Neural cell (in vitro differentiated cells): ENCODE results near the gene DENND4C. TPM values are rescaled to one million over a fixed set of nuclear protein-coding genes. Genes with fewer than 3 reads are reported as not detected.

Experiments
- H2AFZ ChIP-seq: fragments of 200-600, 300-800 bp; sonication (generic), shearing (Covaris generic); 2 replicates; pipeline ENCODE4 v1.6.0; 2014; ENCODE audit warnings: low read depth, mild to moderate bottlenecking, antibody characterized with exemption, low read length, moderate library complexity
- H3F3A ChIP-seq: fragments of 200-600 bp; shearing (Covaris generic); 2 replicates; pipeline ENCODE4 v1.6.1; 2016; ENCODE audit warnings: mild to moderate bottlenecking, moderate library complexity, mixed read lengths, antibody characterized with exemption, low read length; ENCODE audit not compliant: insufficient read depth, poor library complexity, severe bottlenecking
- H3K27ac ChIP-seq: fragments of 200-600, 300-800 bp; sonication (generic), shearing (Covaris generic); 2 replicates; pipeline ENCODE4 v1.5.1; 2014; ENCODE audit warnings: mild to moderate bottlenecking, low read length, moderate library complexity
- H3K27me3 ChIP-seq: fragments of 300-800, 200-600 bp; sonication (generic), shearing (Covaris generic); 2 replicates; pipeline ENCODE4 v1.6.0; 2014; ENCODE audit warnings: mild to moderate bottlenecking, low read depth, low read length, moderate library complexity; ENCODE audit not compliant: insufficient read depth
- H3K36me3 ChIP-seq: fragments of 300-800, 200-600 bp; sonication (generic), shearing (Covaris generic); 2 replicates; pipeline ENCODE4 v1.5.1; 2014; ENCODE audit warnings: mild to moderate bottlenecking, antibody characterized with exemption, low read length, moderate library complexity; ENCODE audit not compliant: insufficient read depth
- H3K4me2 ChIP-seq: fragments of 300-800, 200-600 bp; sonication (generic), shearing (Covaris generic); 2 replicates; pipeline ENCODE4 v1.6.0; 2014; ENCODE audit warnings: mild to moderate bottlenecking, low read length
- H3K4me3 ChIP-seq: fragments of 300-800, 200-600 bp; sonication (generic), shearing (Covaris generic); 2 replicates; pipeline ENCODE4 v1.5.1; 2014; ENCODE audit warnings: mild to moderate bottlenecking, low read length, moderate library complexity
- H3K79me2 ChIP-seq: fragments of 200-600 bp; shearing (Covaris generic); replicated peaks from 2 replicates; pipeline ENCODE4 v1.6.0; 2014; ENCODE audit warnings: mild to moderate bottlenecking, low read length, moderate library complexity; ENCODE audit not compliant: insufficient read depth
- H3K9ac ChIP-seq: fragments of 300-800, 200-600 bp; sonication (generic), shearing (Covaris generic); 2 replicates; pipeline ENCODE4 v1.6.1; 2016; ENCODE audit warnings: mild to moderate bottlenecking, low read length, mixed read lengths
- H3K9me2 ChIP-seq: fragments of 200-600 bp; shearing (Covaris generic); 2 replicates; pipeline ENCODE4 v1.6.1; 2016; ENCODE audit warnings: mild to moderate bottlenecking, low read length, mixed read lengths; ENCODE audit not compliant: insufficient read depth
- H3K9me3 ChIP-seq: fragments of 200-600, 300-800 bp; sonication (generic), shearing (Covaris generic); 2 replicates; pipeline ENCODE4 v1.6.1; 2016; ENCODE audit warnings: mild to moderate bottlenecking, mixed run types, low read length, moderate library complexity, mixed read lengths
- H4K20me1 ChIP-seq: fragments of 200-600 bp; shearing (Covaris generic); 2 replicates; pipeline ENCODE4 v1.6.1; 2016; ENCODE audit warnings: mild to moderate bottlenecking, mixed run types; ENCODE audit not compliant: insufficient read depth
- CTCF ChIP-seq: fragments of 450-650 bp; IDR thresholded peaks from 2 replicates; pipeline ENCODE4 v1.5.1; 2014; ENCODE audit warnings: antibody characterized with exemption, mild to moderate bottlenecking, moderate library complexity; ENCODE audit not compliant: poor library complexity, severe bottlenecking
- EP300 ChIP-seq: fragments of 450-650 bp; conservative IDR thresholded peaks from 2 replicates; pipeline ENCODE4 v1.6.1; 2014; ENCODE audit warnings: antibody characterized with exemption, mild to moderate bottlenecking, moderate library complexity; ENCODE audit not compliant: poor library complexity, severe bottlenecking
- EZH2 ChIP-seq: fragments of 200-600, 300-800 bp; shearing (Covaris generic), sonication (generic); IDR thresholded peaks from 2 replicates; pipeline ENCODE4 v1.6.1; 2014; ENCODE audit warnings: antibody characterized with exemption, low read length, borderline replicate concordance, mild to moderate bottlenecking; ENCODE audit not compliant: insufficient read depth, poor library complexity, severe bottlenecking
- MXI1 ChIP-seq: fragments of 450-650 bp; conservative IDR thresholded peaks from 2 replicates; pipeline ENCODE4 v1.6.1; 2014; ENCODE audit warnings: antibody characterized with exemption, mild to moderate bottlenecking; ENCODE audit not compliant: poor library complexity, severe bottlenecking
- POLR2AphosphoS5 ChIP-seq: IDR thresholded peaks from 2 replicates; pipeline ENCODE4 v1.6.1; 2012
- RAD21 ChIP-seq: fragments of 450-650 bp; conservative IDR thresholded peaks from 2 replicates; pipeline ENCODE4 v1.6.1; 2014; ENCODE audit warnings: antibody characterized with exemption, mild to moderate bottlenecking, moderate library complexity
- SMC3 ChIP-seq: fragments of 450-650 bp; conservative IDR thresholded peaks from 2 replicates; pipeline ENCODE4 v1.6.1; 2014; ENCODE audit warnings: antibody characterized with exemption, mild to moderate bottlenecking, moderate library complexity; ENCODE audit not compliant: poor library complexity
- TAF1 ChIP-seq: IDR thresholded peaks from 2 replicates; pipeline ENCODE4 v1.6.1; 2012; ENCODE audit warnings: low read depth
- polyA plus RNA-seq: library from polyadenylated mRNA; depleted of rRNA; stranded (reverse); fragments of >200 nt; gene quantifications from 2 replicates; pipeline ENCODE4 v1.2.3, GENCODE V29; 2014
- TF ChIP-seq, protein P1 (sequence below): IDR thresholded peaks from 2 replicates; pipeline ENCODE4 v1.6.1; 2012; ENCODE audit warnings: borderline replicate concordance

DENND4C gene
- polyA plus RNA-seq, 1 donor from 2014 or later = 51.8 TPM

DNA sequence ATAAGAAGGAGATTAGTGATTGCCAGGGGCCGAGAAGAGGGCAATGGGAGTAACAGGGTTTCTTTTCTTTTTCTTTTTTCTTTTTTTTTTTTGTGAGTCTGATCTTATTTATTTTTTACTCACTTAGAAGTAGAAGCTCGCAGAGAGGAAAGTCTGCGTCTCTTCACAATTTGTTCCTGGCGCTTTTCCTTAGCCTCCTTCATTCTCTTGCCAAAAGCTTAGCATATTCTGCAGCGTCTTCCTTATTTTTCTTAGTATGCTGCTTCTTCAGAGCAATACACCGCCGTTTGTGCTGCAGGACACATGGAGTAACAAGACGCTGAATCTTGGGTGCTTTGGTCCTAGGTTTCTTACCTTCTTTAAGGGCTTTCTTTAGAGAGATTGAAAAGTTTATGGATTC lies 30.3 kb upstream of the DENND4C start:
- TF ChIP-seq EP300 (no peak), CTCF (no peak), POLR2AphosphoS5 (no peak), RAD21 (no peak), MXI1 (no peak), SMC3 (no peak), TAF1 (no peak), EZH2 (no peak)
- TF ChIP-seq, protein P1, sequence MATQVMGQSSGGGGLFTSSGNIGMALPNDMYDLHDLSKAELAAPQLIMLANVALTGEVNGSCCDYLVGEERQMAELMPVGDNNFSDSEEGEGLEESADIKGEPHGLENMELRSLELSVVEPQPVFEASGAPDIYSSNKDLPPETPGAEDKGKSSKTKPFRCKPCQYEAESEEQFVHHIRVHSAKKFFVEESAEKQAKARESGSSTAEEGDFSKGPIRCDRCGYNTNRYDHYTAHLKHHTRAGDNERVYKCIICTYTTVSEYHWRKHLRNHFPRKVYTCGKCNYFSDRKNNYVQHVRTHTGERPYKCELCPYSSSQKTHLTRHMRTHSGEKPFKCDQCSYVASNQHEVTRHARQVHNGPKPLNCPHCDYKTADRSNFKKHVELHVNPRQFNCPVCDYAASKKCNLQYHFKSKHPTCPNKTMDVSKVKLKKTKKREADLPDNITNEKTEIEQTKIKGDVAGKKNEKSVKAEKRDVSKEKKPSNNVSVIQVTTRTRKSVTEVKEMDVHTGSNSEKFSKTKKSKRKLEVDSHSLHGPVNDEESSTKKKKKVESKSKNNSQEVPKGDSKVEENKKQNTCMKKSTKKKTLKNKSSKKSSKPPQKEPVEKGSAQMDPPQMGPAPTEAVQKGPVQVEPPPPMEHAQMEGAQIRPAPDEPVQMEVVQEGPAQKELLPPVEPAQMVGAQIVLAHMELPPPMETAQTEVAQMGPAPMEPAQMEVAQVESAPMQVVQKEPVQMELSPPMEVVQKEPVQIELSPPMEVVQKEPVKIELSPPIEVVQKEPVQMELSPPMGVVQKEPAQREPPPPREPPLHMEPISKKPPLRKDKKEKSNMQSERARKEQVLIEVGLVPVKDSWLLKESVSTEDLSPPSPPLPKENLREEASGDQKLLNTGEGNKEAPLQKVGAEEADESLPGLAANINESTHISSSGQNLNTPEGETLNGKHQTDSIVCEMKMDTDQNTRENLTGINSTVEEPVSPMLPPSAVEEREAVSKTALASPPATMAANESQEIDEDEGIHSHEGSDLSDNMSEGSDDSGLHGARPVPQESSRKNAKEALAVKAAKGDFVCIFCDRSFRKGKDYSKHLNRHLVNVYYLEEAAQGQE = no peak
- Histone ChIP-seq H3K79me2 (no peaks in the 10 kb centered on the region), H3K9me3 (no peaks in the 10 kb centered on the region), H3K4me3 (no peak overlapping the region), H4K20me1 (no peaks in the 10 kb centered on the region), H3K9ac (no peak overlapping the region), H3K27me3 (no peaks in the 10 kb centered on the region), H3K9me2 (no peaks in the 10 kb centered on the region), H3K27ac (no peak overlapping the region), H2AFZ (no peak overlapping the region), H3F3A (no peaks in the 10 kb centered on the region), H3K4me2 (no peak overlapping the region), H3K36me3 (no peaks in the 10 kb centered on the region)

DNA sequence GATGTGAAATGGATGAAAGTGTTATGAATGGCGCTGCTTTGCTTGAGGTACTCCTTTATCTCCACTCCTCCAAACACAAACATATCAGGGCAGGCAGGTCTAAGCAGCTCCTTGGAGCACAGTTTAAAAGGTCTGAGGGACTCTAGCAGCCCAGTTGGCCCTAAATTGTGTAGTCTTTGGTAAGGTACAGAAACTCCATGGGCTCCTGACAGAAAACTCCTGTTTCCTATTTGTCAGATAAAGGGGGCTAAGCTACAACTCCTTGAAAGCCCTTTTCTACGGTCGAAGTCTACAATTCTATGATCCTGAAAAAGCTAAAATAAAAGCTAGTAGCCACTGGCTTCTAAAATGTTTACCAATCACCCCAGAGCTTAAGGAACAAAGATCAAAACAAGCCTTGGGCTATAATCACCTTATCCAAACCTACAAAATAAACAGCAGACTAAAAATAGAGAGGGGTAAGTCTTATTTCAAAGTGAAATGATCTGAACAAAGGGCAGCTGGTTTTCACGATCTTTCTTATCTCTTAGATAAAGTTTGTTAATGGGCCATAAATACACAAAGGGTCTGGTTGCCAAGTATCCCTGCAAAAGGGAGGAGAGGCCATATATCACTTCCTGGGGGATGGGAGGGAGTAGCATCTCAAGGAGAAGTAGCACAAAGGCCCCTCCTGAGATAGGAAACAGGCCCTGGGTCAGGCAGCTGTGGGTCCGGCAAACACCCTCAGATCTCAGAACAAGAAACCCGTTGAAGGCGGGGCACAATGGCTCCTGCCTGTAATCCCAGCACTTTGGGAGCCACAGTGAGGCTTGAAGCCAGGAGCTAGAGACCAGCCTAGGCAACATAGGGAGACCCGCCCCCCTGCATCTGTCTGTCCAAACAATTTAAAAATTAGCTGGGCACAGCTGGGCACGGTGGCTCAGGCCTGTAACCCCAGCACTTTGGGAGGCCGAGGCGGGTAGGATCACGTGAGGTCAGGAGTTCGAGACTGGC lies 28.3 kb upstream of the DENND4C start:
- TF ChIP-seq SMC3 (no peak), POLR2AphosphoS5 (no peak), RAD21 (no peak), EZH2 (no peak), CTCF (no peak), EP300 (no peak), MXI1 (no peak), TAF1 (no peak)
- TF ChIP-seq, protein P1 = no peak
- no peaks in the 10 kb centered on the region for H3K36me3 ChIP-seq
- H3K27me3 ChIP-seq = no peaks in the 10 kb centered on the region
- H3K79me2 ChIP-seq = no peaks in the 10 kb centered on the region
- H3K9me3 ChIP-seq = no peaks in the 10 kb centered on the region
- H3F3A ChIP-seq = no peaks in the 10 kb centered on the region
- H3K9me2 ChIP-seq = no peaks in the 10 kb centered on the region
- H3K27ac ChIP-seq = no peak overlapping the region
- H2AFZ ChIP-seq = no peak overlapping the region
- H3K9ac ChIP-seq = no peak overlapping the region
- H3K4me3 ChIP-seq = no peak overlapping the region
- H3K4me2 ChIP-seq = no peak overlapping the region
- no peaks in the 10 kb centered on the region for H4K20me1 ChIP-seq
